Calu3 (cell line): ENCODE data around the gene TSPAN12. TPM values are rescaled to one million over a fixed set of nuclear protein-coding genes. Genes with fewer than 3 reads are reported as not detected.

Source experiments
- BruUV-seq: library from RNA; stranded (reverse); fragments of 400-500 nt; replicated peaks from 2 replicates; lab custom pipeline; 2021; lab: Mats Ljungman, UMichigan
- CTCF ChIA-PET: fragments of 300-600 bp; sonication (Branson Sonifier 250); formaldehyde crosslinking; loops from one replicate; lab custom pipeline; 2022; ENCODE audit warnings: antibody characterized with exemption; lab: Charles Lee
- DNase-seq: peaks from one replicate; pipeline ENCODE4 v3.0.0; 2022
- H3K27ac Mint-ChIP-seq: one replicate; pipeline ENCODE4 v1.8.0; 2022; ENCODE audit warnings: mixed read lengths; ENCODE audit not compliant: unreplicated experiment
- H3K27me3 Mint-ChIP-seq: one replicate; pipeline ENCODE4 v1.8.0; 2022; ENCODE audit warnings: mixed read lengths; ENCODE audit not compliant: unreplicated experiment
- H3K36me3 Mint-ChIP-seq: one replicate; pipeline ENCODE4 v1.8.0; 2022; ENCODE audit warnings: mild to moderate bottlenecking, moderate library complexity, mixed read lengths; ENCODE audit not compliant: insufficient read depth, unreplicated experiment
- H3K4me1 Mint-ChIP-seq: one replicate; pipeline ENCODE4 v1.8.0; 2022; ENCODE audit warnings: mild to moderate bottlenecking, low read depth, mixed read lengths; ENCODE audit not compliant: unreplicated experiment
- H3K4me3 Mint-ChIP-seq: one replicate; pipeline ENCODE4 v1.8.0; 2022; ENCODE audit warnings: mild to moderate bottlenecking, low read depth, moderate library complexity, mixed read lengths; ENCODE audit not compliant: unreplicated experiment
- H3K9me3 Mint-ChIP-seq: one replicate; pipeline ENCODE4 v1.8.0; 2022; ENCODE audit warnings: low read depth, mixed read lengths; ENCODE audit not compliant: unreplicated experiment
- intact Hi-C: fragments of 100-400 bp; cut with micrococcal nuclease; formaldehyde crosslinking; loops from one replicate; pipeline ENCODE4 v1.10.0; 2022; ENCODE audit not compliant: unreplicated experiment
- total RNA-seq: library from RNA; stranded (reverse); gene quantifications from 2 replicates; pipeline ENCODE4 v1.2.3, GENCODE V29; 2022
- TF ChIP-seq, protein P1 (sequence below): fragments of 200-600 bp; IDR thresholded peaks from one replicate; pipeline ENCODE4 v1.8.0; 2022; ENCODE audit warnings: antibody characterized with exemption; ENCODE audit not compliant: unreplicated experiment

TSPAN12 gene
- total RNA-seq, 1 experiment from 2014 or later: 14.6 TPM

DNA sequence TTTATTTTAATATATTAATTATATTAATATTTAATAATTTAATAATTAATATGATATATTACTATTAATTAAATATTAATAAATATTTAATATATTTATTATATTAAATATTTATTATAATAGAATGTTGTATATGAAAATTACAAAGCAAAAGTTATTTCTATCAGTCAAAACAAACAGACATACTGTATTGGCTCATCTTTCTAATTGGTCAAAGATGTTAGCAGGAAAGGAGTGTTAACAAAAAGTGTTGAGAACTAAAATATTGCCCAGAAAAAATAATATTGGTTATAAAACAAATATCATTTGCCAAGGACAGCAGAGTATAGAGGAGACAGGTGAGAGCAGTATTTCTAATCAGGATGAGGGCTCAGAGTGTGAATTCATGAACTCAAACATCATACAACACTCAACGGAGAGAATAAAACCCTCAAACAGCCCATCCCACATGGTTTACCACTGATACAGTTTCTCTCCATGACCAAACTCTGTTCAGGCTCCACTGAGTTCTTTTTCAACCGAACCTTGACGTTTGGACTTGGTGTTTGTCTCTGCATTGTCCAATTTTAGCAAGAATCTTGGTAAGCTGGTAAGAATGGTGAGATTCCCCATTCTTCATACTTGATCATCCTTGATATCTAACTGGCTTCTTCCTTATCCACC, 58.0 kb downstream of the TSPAN12 start:
- Mint-ChIP-seq H3K27me3 (no peaks in the 10 kb centered on the region), H3K27ac (no peak overlapping the region), H3K9me3 (peaks cover 2% of the 10 kb centered on the region), H3K4me3 (no peak overlapping the region), H3K36me3 (no peaks in the 10 kb centered on the region), H3K4me1 (no peaks in the 10 kb centered on the region)
- TF ChIP-seq, protein P1, sequence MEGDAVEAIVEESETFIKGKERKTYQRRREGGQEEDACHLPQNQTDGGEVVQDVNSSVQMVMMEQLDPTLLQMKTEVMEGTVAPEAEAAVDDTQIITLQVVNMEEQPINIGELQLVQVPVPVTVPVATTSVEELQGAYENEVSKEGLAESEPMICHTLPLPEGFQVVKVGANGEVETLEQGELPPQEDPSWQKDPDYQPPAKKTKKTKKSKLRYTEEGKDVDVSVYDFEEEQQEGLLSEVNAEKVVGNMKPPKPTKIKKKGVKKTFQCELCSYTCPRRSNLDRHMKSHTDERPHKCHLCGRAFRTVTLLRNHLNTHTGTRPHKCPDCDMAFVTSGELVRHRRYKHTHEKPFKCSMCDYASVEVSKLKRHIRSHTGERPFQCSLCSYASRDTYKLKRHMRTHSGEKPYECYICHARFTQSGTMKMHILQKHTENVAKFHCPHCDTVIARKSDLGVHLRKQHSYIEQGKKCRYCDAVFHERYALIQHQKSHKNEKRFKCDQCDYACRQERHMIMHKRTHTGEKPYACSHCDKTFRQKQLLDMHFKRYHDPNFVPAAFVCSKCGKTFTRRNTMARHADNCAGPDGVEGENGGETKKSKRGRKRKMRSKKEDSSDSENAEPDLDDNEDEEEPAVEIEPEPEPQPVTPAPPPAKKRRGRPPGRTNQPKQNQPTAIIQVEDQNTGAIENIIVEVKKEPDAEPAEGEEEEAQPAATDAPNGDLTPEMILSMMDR: no peak
- no TSS peak for BruUV-seq
- no peak for DNase-seq
- CTCF ChIA-PET: no interaction called here
- intact Hi-C loops: no loop called here

- Mint-ChIP-seq H3K36me3 (no peaks in the 10 kb centered on the region), H3K9me3 (peaks cover 2% of the 10 kb centered on the region), H3K27ac (no peak overlapping the region), H3K27me3 (no peaks in the 10 kb centered on the region), H3K4me3 (no peak overlapping the region), H3K4me1 (peaks cover 6% of the 10 kb centered on the region)
- DNase-seq: no peak
- TF ChIP-seq, protein P1: no peak
- no TSS peak for BruUV-seq
- CTCF ChIA-PET: no interaction called here
- intact Hi-C loops: no loop called here
These were observed 58.8 kb downstream of the TSPAN12 start for GRCh38 chr7:120799147-120799546.

GRCh38 chr7:120797026-120797645, 60.8 kb downstream of the TSPAN12 start:
- CTCF ChIA-PET: no interaction called here
- Mint-ChIP-seq H3K27ac (no peak overlapping the region), H3K4me1 (peaks cover 7% of the 10 kb centered on the region), H3K9me3 (peaks cover 2% of the 10 kb centered on the region), H3K27me3 (no peaks in the 10 kb centered on the region), H3K4me3 (no peak overlapping the region), H3K36me3 (no peaks in the 10 kb centered on the region)
- intact Hi-C loops: no loop called here
- no peak for DNase-seq
- TF ChIP-seq, protein P1: no peak
- BruUV-seq: no TSS peak

- H3K36me3 Mint-ChIP-seq: no peaks in the 10 kb centered on the region
- H3K27me3 Mint-ChIP-seq: no peaks in the 10 kb centered on the region
- peaks cover 2% of the 10 kb centered on the region for H3K9me3 Mint-ChIP-seq
- CTCF ChIA-PET: no interaction called here
- no peak overlapping the region for H3K27ac Mint-ChIP-seq
- H3K4me3 Mint-ChIP-seq: no peak overlapping the region
- peaks cover 7% of the 10 kb centered on the region for H3K4me1 Mint-ChIP-seq
- no TSS peak for BruUV-seq
- intact Hi-C loops: no loop called here
- TF ChIP-seq, protein P1: no peak
- DNase-seq: no peak
These were observed 63.7 kb downstream of the TSPAN12 start for GRCh38 chr7:120794106-120794729.
